Measurements from ENCODE around the gene SDF4. TPM values are rescaled to one million over a fixed set of nuclear protein-coding genes. Genes with fewer than 3 reads are reported as not detected.

The SDF4 gene
- total and polyA plus RNA-seq, 2 of the 8 experiments (the other 6 are each of a cell fraction or from before 2014, with no cell fraction given): 45.5 to 75.6 TPM

GRCh38 chr1:1222575-1223225, 9.1 kb downstream of the SDF4 start:
- no peaks in the 10 kb centered on the region; the same call in 1 of the 2 replicates for H3K23me2 ChIP-seq (ENCODE audit: low read depth, low read length)
- H2BK12ac ChIP-seq (ENCODE audit: low read depth, low read length): no peak overlapping the region
- H2BK5ac ChIP-seq (ENCODE audit: low read depth, low read length): no peak overlapping the region; the same call in 1 of the 2 replicates
- H3K18ac ChIP-seq (ENCODE audit: extremely low read depth, low read length): no peak overlapping the region
- H3K23ac ChIP-seq (ENCODE audit: insufficient read length): no peak overlapping the region
- H2AFZ ChIP-seq (ENCODE audit: low read length): no peak overlapping the region
- no peak overlapping the region for H2BK20ac ChIP-seq (ENCODE audit: low read length)
- H3K79me2 ChIP-seq (ENCODE audit: control insufficient read depth in 1 of 2, insufficient read depth in 2 of 2, low read length in 2 of 2): peaks cover 0 to 11% of the 10 kb centered on the region in 2 experiments; a peak in 1 of 4 replicates
- POLR2A ChIA-PET (ENCODE audit: partially characterized antibody): interaction anchor here (1.2 to 1.8 kb wide), 2 partner anchors 9 to 27 kb away, joined by 3 to 5 read pairs; partner anchors contain the start of genes B3GALT6 and SDF4
- H4K5ac ChIP-seq (ENCODE audit: insufficient read length, low read depth, low read length): no peak overlapping the region
- no peak overlapping the region for H3K9ac ChIP-seq (replicated peaks in 1 of 4; ENCODE audit: extremely low read depth in 1 of 4, low read depth in 3 of 4, low read length in 3 of 4)
- no peak overlapping the region for H2BK120ac ChIP-seq (replicated peaks; ENCODE audit: low read depth, low read length)
- H3K36me3 ChIP-seq (ENCODE audit: control insufficient read depth in 2 of 4, insufficient read depth in 4 of 4, low read length in 3 of 4): peaks cover 2 to 31% (median 17%) of the 10 kb centered on the region in 4 experiments; a peak in 7 of 8 replicates
- no peak overlapping the region for H3K14ac ChIP-seq (ENCODE audit: insufficient read length)
- H3K79me1 ChIP-seq (ENCODE audit: low read depth, low read length): peaks cover 21% of the 10 kb centered on the region
- H4K91ac ChIP-seq (replicated peaks; ENCODE audit: insufficient read length, low read length): no peak overlapping the region
- no peak for DNase-seq (ENCODE audit: low read depth in 1 of 2, low spot score in 2 of 2)
- no peaks in the 10 kb centered on the region for H3K27me3 ChIP-seq (replicated peaks in 1 of 4; ENCODE audit: control insufficient read depth in 3 of 4, extremely low read depth in 1 of 4, insufficient read depth in 3 of 4, low read length in 3 of 4)
- no peak overlapping the region for H3K4me3 ChIP-seq (ENCODE audit: extremely low read depth in 1 of 4, insufficient read depth in 2 of 4, low read depth in 3 of 4, low read length in 4 of 4)
- no peak overlapping the region for H3K56ac ChIP-seq (replicated peaks; ENCODE audit: insufficient read length, low read depth, low read length)
- H3K4me2 ChIP-seq (ENCODE audit: insufficient read depth in 1 of 2, low read depth in 2 of 2, low read length in 2 of 2): no peak overlapping the region
- H3K27ac ChIP-seq (ENCODE audit: low read depth, low read length): no peak overlapping the region
- H2BK15ac ChIP-seq (ENCODE audit: low read length): no peak overlapping the region
- no peaks in the 10 kb centered on the region for H3K9me3 ChIP-seq (ENCODE audit: insufficient read depth in 2 of 2, low read depth in 1 of 2, low read length in 1 of 2)
- WGBS, 2 experiments (ENCODE audit: extremely low coverage in 1 of 2, insufficient coverage in 1 of 2, insufficient read length in 1 of 2, insufficient replicate concordance in 2 of 2, low coverage in 1 of 2, low lambda C conversion rate in 2 of 2, missing lambda C conversion rate in 1 of 2): 92% methylated on average over 44 of the region's 44 CpGs; no CpG with 5 or more reads in 1 of the 2 experiments
- H3K4me1 ChIP-seq (replicated peaks in 1 of 4; ENCODE audit: control insufficient read depth in 3 of 4, insufficient read depth in 4 of 4, low read length in 3 of 4): no peaks in the 10 kb centered on the region
- FAIRE-seq: no peak
- H2AK5ac ChIP-seq (ENCODE audit: low read depth, low read length): no peak overlapping the region; the same call in 1 of the 2 replicates
- no peak overlapping the region for H4K8ac ChIP-seq (ENCODE audit: extremely low read depth, insufficient read depth, low read length)
- H3K4ac ChIP-seq (replicated peaks; ENCODE audit: insufficient read length, low read depth, low read length): no peak overlapping the region
- peaks cover 5 to 26% of the 10 kb centered on the region in 2 experiments for H4K20me1 ChIP-seq (replicated peaks in 1 of 2; ENCODE audit: control insufficient read depth in 1 of 2, insufficient read depth in 2 of 2, low read length in 2 of 2)
- CTCF ChIA-PET (ENCODE audit: partially characterized antibody): interaction anchor here (1.4 to 6.2 kb wide), 3 partner anchors 17 to 101 kb away, joined by 3 to 28 read pairs (median 3); no protein-coding TSS in a partner anchor
- no peak for TF ChIP-seq SIRT6 (IDR thresholded peaks at IDR 0.05; ENCODE audit: low read length)

Measured in H1 (cell line).